HG02870 (cell line): ENCODE results near the gene DNHD1.

Experiments used
- ATAC-seq: cut with Tn5 transposase; IDR thresholded peaks from one replicate; pipeline ENCODE4 v1.9.1; 2021; ENCODE audit warnings: mild to moderate bottlenecking, moderate library complexity; ENCODE audit not compliant: unreplicated experiment

DNHD1 gene

GRCh38 chr11:6497069-6497839 is at the start of gene DNHD1:
TSS of gene DNHD1 (plus strand) at chr11:6497280. CDS start at chr11:6498216, 936 bp downstream.
- no peak for ATAC-seq

GRCh38 chr11:6448574-6448973 is 48.5 kb upstream of the DNHD1 start:
- ATAC-seq: no peak

- no peak for ATAC-seq
Observed at GRCh38 chr11:6452219-6452618, 44.9 kb upstream of the DNHD1 start.

GRCh38 chr11:6453152-6453551 is 43.9 kb upstream of the DNHD1 start:
- no peak for ATAC-seq

- ATAC-seq: no peak
Observed at GRCh38 chr11:6455070-6455469, 42.0 kb upstream of the DNHD1 start.

GRCh38 chr11:6456361-6457073 is 40.6 kb upstream of the DNHD1 start:
- no peak for ATAC-seq

- ATAC-seq: no peak
Observed at GRCh38 chr11:6457581-6458320, 39.3 kb upstream of the DNHD1 start.

- ATAC-seq: no peak
Observed at GRCh38 chr11:6458352-6459098, 38.6 kb upstream of the DNHD1 start.

- no peak for ATAC-seq
Observed at GRCh38 chr11:6459099-6459450, 38.0 kb upstream of the DNHD1 start.

- no peak for ATAC-seq
Observed at GRCh38 chr11:6468712-6469495, 28.2 kb upstream of the DNHD1 start.

GRCh38 chr11:6469599-6469998 is 27.5 kb upstream of the DNHD1 start:
- ATAC-seq: no peak

- no peak for ATAC-seq
Observed at GRCh38 chr11:6472934-6473333, 24.1 kb upstream of the DNHD1 start.

GRCh38 chr11:6473451-6474412 is 23.3 kb upstream of the DNHD1 start, which contains the start of gene TRIM3:
TSS of gene TRIM3 (minus strand) at chr11:6473941. CDS start at chr11:6465695, 8,246 bp downstream.
- peak; percentile 58 for ATAC-seq

GRCh38 chr11:6474413-6474792 is 22.7 kb upstream of the DNHD1 start:
- ATAC-seq: no peak

GRCh38 chr11:6474806-6475500 is 22.1 kb upstream of the DNHD1 start:
- no peak for ATAC-seq

- ATAC-seq: no peak
Observed at GRCh38 chr11:6475936-6476335, 21.1 kb upstream of the DNHD1 start.

GRCh38 chr11:6476571-6476970 is 20.5 kb upstream of the DNHD1 start:
- no peak for ATAC-seq

GRCh38 chr11:6480299-6480914 is 16.7 kb upstream of the DNHD1 start:
- no peak for ATAC-seq
